ENCODE data around the gene NEU4. TPM values are rescaled to one million over a fixed set of nuclear protein-coding genes. Genes with fewer than 3 reads are reported as not detected.
A peak's percentile ranks its signal among the peaks of the same experiment; 100 is the strongest.

Gene NEU4
- total and polyA plus RNA-seq, 11 donors = 0.07 to 1.4 (median 0.45) TPM; not detected in 4

GRCh38 chr2:241844831-241845578 is 36.0 kb downstream of the NEU4 start:
- intact Hi-C loops (cut with DNase I) = no loop called here
- TF ChIP-seq CTCF (IDR thresholded peaks at IDR 0.05) (no peak), POLR2A (IDR thresholded peaks at IDR 0.05) (no peak)
- 83 to 90% (median 88%) methylated on average over 29 to 37 of the region's 37 CpGs for WGBS, 4 donors
- no peaks in the 10 kb centered on the region for H3K27me3 ChIP-seq
- peak overlapping the region in 7 of 12 donors; percentile 43 to 80 (median 76) for H3K27ac ChIP-seq
- peak overlapping the region in 9 of 12 donors; percentile 34 to 57 (median 48) for H3K4me3 ChIP-seq
- ATAC-seq (no peak), DNase-seq (peak in 2 of 5 donors; percentile 20 to 60)
- no peaks in the 10 kb centered on the region for H3K36me3 ChIP-seq
- peaks cover 0 to 35% (median 17%) of the 10 kb centered on the region in 12 donors for H3K4me1 ChIP-seq
- H3K9me3 ChIP-seq = no peaks in the 10 kb centered on the region

- peaks cover 0 to 35% (median 15%) of the 10 kb centered on the region in 12 donors for H3K4me1 ChIP-seq
- TF ChIP-seq CTCF (IDR thresholded peaks at IDR 0.05) (no peak), POLR2A (IDR thresholded peaks at IDR 0.05) (no peak)
- no peak overlapping the region for H3K27ac ChIP-seq
- no peaks in the 10 kb centered on the region for H3K36me3 ChIP-seq
- no peak for ATAC-seq
- WGBS, 4 donors = 89 to 93% (median 93%) methylated on average over 22 of the region's 22 CpGs
- H3K9me3 ChIP-seq = no peaks in the 10 kb centered on the region
- no peak overlapping the region for H3K4me3 ChIP-seq
- H3K27me3 ChIP-seq = no peaks in the 10 kb centered on the region
- intact Hi-C loops (cut with DNase I) = no loop called here
- peak in 2 of 5 donors; percentile 18 to 40 for DNase-seq
These were observed 37.4 kb downstream of the NEU4 start for GRCh38 chr2:241846406-241846805.

- ATAC-seq = peak in 3 of 4 donors; percentile 9 to 18 (median 10)
- Histone ChIP-seq H3K4me3 (no peak overlapping the region), H3K9me3 (no peaks in the 10 kb centered on the region), H3K36me3 (no peaks in the 10 kb centered on the region), H3K4me1 (peaks cover 0 to 21% (median 13%) of the 10 kb centered on the region in 12 donors), H3K27me3 (no peaks in the 10 kb centered on the region), H3K27ac (no peak overlapping the region)
- intact Hi-C loops (cut with DNase I) = no loop called here
- peak in 2 of 5 donors; percentile 21 to 46 for DNase-seq
- TF ChIP-seq POLR2A (IDR thresholded peaks at IDR 0.05) = no peak
- TF ChIP-seq CTCF (IDR thresholded peaks at IDR 0.05) = no peak
- 83 to 91% (median 87%) methylated on average over 21 to 39 of the region's 39 CpGs for WGBS, 4 donors
These were observed 40.0 kb downstream of the NEU4 start for GRCh38 chr2:241848761-241849615.

All from heart left ventricle (tissue), 16 donors.